GM23338 (cell line): ENCODE measurements around the gene TEX44. TPM values are rescaled to one million over a fixed set of nuclear protein-coding genes. Genes with fewer than 3 reads are reported as not detected.

Experiments used
- ATAC-seq: fragments of 200-7000 bp; cut with Tn5 transposase; 3 replicates; pipeline ENCODE4 v1.9.1; 2020
- DNase-seq: peaks from one replicate; pipeline ENCODE4 v3.0.0-alpha.2; 2015; ENCODE audit warnings: low spot score
- H2AFZ ChIP-seq: fragments of 200-600 bp; sonication (generic); 2 replicates; pipeline ENCODE4 v1.8.0; 2016; ENCODE audit warnings: antibody characterized with exemption, mild to moderate bottlenecking, moderate library complexity
- H3F3A ChIP-seq: fragments of 200-600 bp; sonication (generic); replicated peaks from 2 replicates; pipeline ENCODE4 v1.8.0; 2017; ENCODE audit warnings: antibody characterized with exemption, mixed run types, low read depth
- H3K27ac ChIP-seq: fragments of 200-600 bp; sonication (generic); 2 replicates; pipeline ENCODE4 v1.6.1; 2016; ENCODE audit warnings: low read depth
- H3K27me3 ChIP-seq: fragments of 200-600 bp; sonication (generic); 2 replicates; pipeline ENCODE4 v1.8.0; 2016; ENCODE audit warnings: mild to moderate bottlenecking, mixed run types, moderate library complexity; ENCODE audit not compliant: insufficient read depth
- H3K36me3 ChIP-seq: fragments of 200-600 bp; sonication (generic); 2 replicates; pipeline ENCODE4 v1.8.0; 2016; ENCODE audit warnings: mild to moderate bottlenecking; ENCODE audit not compliant: insufficient read depth
- H3K4me1 ChIP-seq: fragments of 200-600 bp; sonication (generic); 2 replicates; pipeline ENCODE4 v1.8.0; 2016; ENCODE audit warnings: mild to moderate bottlenecking, moderate library complexity; ENCODE audit not compliant: insufficient read depth
- H3K4me2 ChIP-seq: fragments of 200-600 bp; sonication (generic); 2 replicates; pipeline ENCODE4 v1.7.1; 2017; ENCODE audit warnings: mixed run types
- H3K4me3 ChIP-seq: fragments of 200-600 bp; sonication (generic); 2 replicates; pipeline ENCODE4 v1.6.1; 2016; ENCODE audit warnings: mixed run types
- H3K79me2 ChIP-seq: fragments of 200-600 bp; sonication (generic); replicated peaks from 2 replicates; pipeline ENCODE4 v1.8.0; 2017; ENCODE audit warnings: mild to moderate bottlenecking; ENCODE audit not compliant: insufficient read depth
- H3K9me2 ChIP-seq: fragments of 200-600 bp; sonication (generic); 2 replicates; pipeline ENCODE4 v1.8.0; 2017; ENCODE audit not compliant: insufficient read depth
- H4K20me1 ChIP-seq: fragments of 200-600 bp; sonication (generic); replicated peaks from 2 replicates; pipeline ENCODE4 v1.8.0; 2017; ENCODE audit warnings: mild to moderate bottlenecking; ENCODE audit not compliant: insufficient read depth
- H3K27ac Mint-ChIP-seq: 2 replicates; pipeline ENCODE4 v1.8.0; 2020; ENCODE audit warnings: inconsistent platforms, mild to moderate bottlenecking, moderate library complexity, mixed read lengths
- H3K27me3 Mint-ChIP-seq: 3 replicates; pipeline ENCODE4 v1.8.0; 2022; ENCODE audit warnings: low read depth, mild to moderate bottlenecking, moderate library complexity, mixed read lengths, inconsistent platforms; ENCODE audit not compliant: insufficient read depth, poor library complexity
- H3K36me3 Mint-ChIP-seq: 3 replicates; pipeline ENCODE4 v1.8.0; 2021; ENCODE audit warnings: low read depth, mild to moderate bottlenecking, inconsistent platforms, moderate library complexity, mixed read lengths
- H3K4me1 Mint-ChIP-seq: 3 replicates; pipeline ENCODE4 v1.8.0; 2020; ENCODE audit warnings: mild to moderate bottlenecking, inconsistent platforms, mixed read lengths
- H3K4me3 Mint-ChIP-seq: 3 replicates; pipeline ENCODE4 v1.8.0; 2021; ENCODE audit warnings: moderate library complexity, mild to moderate bottlenecking, inconsistent platforms, mixed read lengths
- H3K9me3 Mint-ChIP-seq: 3 replicates; pipeline ENCODE4 v1.8.0; 2020; ENCODE audit warnings: moderate library complexity, mild to moderate bottlenecking, inconsistent platforms, mixed read lengths
- CREB1 ChIP-seq: fragments of 250-450 bp; sonication (Bioruptor Pico); IDR thresholded peaks from 2 replicates; pipeline ENCODE4 v1.5.0; 2020; ENCODE audit warnings: low read depth, mild to moderate bottlenecking, moderate library complexity
- EZH2 ChIP-seq: fragments of 200-600 bp; sonication (generic); IDR thresholded peaks from one replicate; pipeline ENCODE4 v1.8.0; 2017; ENCODE audit warnings: antibody characterized with exemption, mild to moderate bottlenecking, low read depth; ENCODE audit not compliant: unreplicated experiment
- EZH2phosphoT487 ChIP-seq: fragments of 200-600 bp; sonication (generic); IDR thresholded peaks from one replicate; pipeline ENCODE4 v1.8.1; 2018; ENCODE audit warnings: antibody characterized with exemption; ENCODE audit not compliant: unreplicated experiment
- JUNB ChIP-seq: IDR thresholded peaks from one replicate; pipeline ENCODE4 v1.6.1; 2016; ENCODE audit warnings: antibody characterized with exemption; ENCODE audit not compliant: unreplicated experiment
- NANOG ChIP-seq: IDR thresholded peaks from 2 replicates; pipeline ENCODE4 v1.6.1; 2016; ENCODE audit warnings: antibody characterized with exemption, borderline replicate concordance
- POLR2AphosphoS5 ChIP-seq: IDR thresholded peaks from 2 replicates; pipeline ENCODE4 v1.6.1; 2016; ENCODE audit warnings: antibody characterized with exemption, low read depth
- ZNF114 ChIP-seq: fragments of 250-450 bp; sonication (Bioruptor Pico); IDR thresholded peaks from 2 replicates; pipeline ENCODE4 v1.5.0; 2020; ENCODE audit warnings: mild to moderate bottlenecking, moderate library complexity
- ZNF331 ChIP-seq: fragments of 250-450 bp; sonication (Bioruptor Pico); IDR thresholded peaks from 2 replicates; pipeline ENCODE4 v1.5.0; 2020; ENCODE audit warnings: low read depth, mild to moderate bottlenecking, moderate library complexity
- polyA plus RNA-seq: library from polyadenylated mRNA; unstranded; fragments of >200 nt; fragmentation: Nextera tagmentation; extraction: Ambion mirVana; gene quantifications from 2 replicates; pipeline ENCODE4 v1.2.1, GENCODE V29; 2016
- total RNA-seq: library from RNA; depleted of rRNA; stranded (reverse); fragments of >200 nt; shearing (Covaris generic); gene quantifications from 2 replicates; pipeline ENCODE4 v1.2.3, GENCODE V29; 2014
- TF ChIP-seq, protein P1 (sequence below): fragments of 250-450 bp; sonication (Bioruptor Pico); IDR thresholded peaks from 2 replicates; pipeline ENCODE4 v1.5.0; 2020; ENCODE audit warnings: mild to moderate bottlenecking, moderate library complexity
- TF ChIP-seq, protein P2 (sequence below): IDR thresholded peaks from one replicate; pipeline ENCODE4 v1.6.1; 2018; ENCODE audit warnings: antibody characterized with exemption; ENCODE audit not compliant: unreplicated experiment
- TF ChIP-seq, protein P3 (sequence below), 2 experiments: fragments of 200-600 bp in 1 of 2; sonication (generic) in 1 of 2; conservative IDR thresholded peaks; 2 replicates each; pipeline versions ENCODE4 v1.5.1 to v1.6.1; 2016 to 2017; ENCODE audit warnings: antibody characterized with exemption in 2 of 2, low read depth in 2 of 2, mild to moderate bottlenecking in 2 of 2, moderate library complexity in 1 of 2
- TF ChIP-seq, protein P4 (sequence below): IDR thresholded peaks from 2 replicates; pipeline ENCODE4 v1.6.1; 2016; ENCODE audit warnings: antibody characterized with exemption

Gene TEX44
- total and polyA plus RNA-seq, 2 experiments from 2014 or later, result not detected

DNA sequence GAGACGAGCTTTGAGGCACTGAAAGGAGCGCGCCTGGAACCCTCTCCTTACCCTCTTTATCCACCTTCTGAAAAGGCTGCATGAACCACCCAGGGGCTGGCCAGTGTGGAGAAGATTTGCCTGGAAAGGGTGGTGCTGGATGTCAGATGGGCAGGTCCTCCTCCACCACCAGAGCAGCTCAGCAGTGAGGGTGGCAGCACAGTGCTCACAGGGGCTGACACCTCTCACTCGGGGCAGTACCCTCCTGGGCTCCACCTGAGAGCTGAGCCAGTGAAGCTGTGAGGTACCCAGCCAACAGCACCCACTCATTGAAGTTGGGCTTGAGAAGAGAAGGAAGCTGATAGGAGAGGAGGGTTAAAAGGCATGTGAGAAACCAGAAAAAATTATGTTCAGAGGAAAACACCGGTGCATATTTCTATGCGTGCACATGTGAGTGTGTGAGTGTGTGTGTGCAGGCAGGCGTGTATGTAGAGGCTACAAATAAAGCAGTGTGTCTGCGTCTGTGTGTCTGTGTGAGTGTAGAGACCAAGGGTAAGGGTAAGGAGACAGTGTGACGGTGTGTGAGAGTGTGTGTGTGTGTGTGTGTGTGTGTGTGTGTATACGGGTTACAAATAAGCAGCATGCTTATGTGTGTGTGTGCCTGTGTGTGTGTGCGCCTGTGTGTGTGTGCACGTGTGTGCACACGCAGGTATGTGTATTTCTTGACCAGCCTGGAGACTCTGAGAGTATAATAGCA lies 40.7 kb downstream of the TEX44 start:
- no peaks in the 10 kb centered on the region for H3K4me1 ChIP-seq
- no peak overlapping the region for H3K4me3 ChIP-seq
- no peak overlapping the region for H3K27ac ChIP-seq
- peaks cover 5% of the 10 kb centered on the region; the same call in 2 of the 3 replicates for H3K4me1 Mint-ChIP-seq
- no peak overlapping the region for H3K4me2 ChIP-seq
- no peak overlapping the region for H3K4me3 Mint-ChIP-seq
- H3K27me3 Mint-ChIP-seq, result peaks cover 6% of the 10 kb centered on the region
- no peak for TF ChIP-seq ZNF114
- TF ChIP-seq, protein P1, sequence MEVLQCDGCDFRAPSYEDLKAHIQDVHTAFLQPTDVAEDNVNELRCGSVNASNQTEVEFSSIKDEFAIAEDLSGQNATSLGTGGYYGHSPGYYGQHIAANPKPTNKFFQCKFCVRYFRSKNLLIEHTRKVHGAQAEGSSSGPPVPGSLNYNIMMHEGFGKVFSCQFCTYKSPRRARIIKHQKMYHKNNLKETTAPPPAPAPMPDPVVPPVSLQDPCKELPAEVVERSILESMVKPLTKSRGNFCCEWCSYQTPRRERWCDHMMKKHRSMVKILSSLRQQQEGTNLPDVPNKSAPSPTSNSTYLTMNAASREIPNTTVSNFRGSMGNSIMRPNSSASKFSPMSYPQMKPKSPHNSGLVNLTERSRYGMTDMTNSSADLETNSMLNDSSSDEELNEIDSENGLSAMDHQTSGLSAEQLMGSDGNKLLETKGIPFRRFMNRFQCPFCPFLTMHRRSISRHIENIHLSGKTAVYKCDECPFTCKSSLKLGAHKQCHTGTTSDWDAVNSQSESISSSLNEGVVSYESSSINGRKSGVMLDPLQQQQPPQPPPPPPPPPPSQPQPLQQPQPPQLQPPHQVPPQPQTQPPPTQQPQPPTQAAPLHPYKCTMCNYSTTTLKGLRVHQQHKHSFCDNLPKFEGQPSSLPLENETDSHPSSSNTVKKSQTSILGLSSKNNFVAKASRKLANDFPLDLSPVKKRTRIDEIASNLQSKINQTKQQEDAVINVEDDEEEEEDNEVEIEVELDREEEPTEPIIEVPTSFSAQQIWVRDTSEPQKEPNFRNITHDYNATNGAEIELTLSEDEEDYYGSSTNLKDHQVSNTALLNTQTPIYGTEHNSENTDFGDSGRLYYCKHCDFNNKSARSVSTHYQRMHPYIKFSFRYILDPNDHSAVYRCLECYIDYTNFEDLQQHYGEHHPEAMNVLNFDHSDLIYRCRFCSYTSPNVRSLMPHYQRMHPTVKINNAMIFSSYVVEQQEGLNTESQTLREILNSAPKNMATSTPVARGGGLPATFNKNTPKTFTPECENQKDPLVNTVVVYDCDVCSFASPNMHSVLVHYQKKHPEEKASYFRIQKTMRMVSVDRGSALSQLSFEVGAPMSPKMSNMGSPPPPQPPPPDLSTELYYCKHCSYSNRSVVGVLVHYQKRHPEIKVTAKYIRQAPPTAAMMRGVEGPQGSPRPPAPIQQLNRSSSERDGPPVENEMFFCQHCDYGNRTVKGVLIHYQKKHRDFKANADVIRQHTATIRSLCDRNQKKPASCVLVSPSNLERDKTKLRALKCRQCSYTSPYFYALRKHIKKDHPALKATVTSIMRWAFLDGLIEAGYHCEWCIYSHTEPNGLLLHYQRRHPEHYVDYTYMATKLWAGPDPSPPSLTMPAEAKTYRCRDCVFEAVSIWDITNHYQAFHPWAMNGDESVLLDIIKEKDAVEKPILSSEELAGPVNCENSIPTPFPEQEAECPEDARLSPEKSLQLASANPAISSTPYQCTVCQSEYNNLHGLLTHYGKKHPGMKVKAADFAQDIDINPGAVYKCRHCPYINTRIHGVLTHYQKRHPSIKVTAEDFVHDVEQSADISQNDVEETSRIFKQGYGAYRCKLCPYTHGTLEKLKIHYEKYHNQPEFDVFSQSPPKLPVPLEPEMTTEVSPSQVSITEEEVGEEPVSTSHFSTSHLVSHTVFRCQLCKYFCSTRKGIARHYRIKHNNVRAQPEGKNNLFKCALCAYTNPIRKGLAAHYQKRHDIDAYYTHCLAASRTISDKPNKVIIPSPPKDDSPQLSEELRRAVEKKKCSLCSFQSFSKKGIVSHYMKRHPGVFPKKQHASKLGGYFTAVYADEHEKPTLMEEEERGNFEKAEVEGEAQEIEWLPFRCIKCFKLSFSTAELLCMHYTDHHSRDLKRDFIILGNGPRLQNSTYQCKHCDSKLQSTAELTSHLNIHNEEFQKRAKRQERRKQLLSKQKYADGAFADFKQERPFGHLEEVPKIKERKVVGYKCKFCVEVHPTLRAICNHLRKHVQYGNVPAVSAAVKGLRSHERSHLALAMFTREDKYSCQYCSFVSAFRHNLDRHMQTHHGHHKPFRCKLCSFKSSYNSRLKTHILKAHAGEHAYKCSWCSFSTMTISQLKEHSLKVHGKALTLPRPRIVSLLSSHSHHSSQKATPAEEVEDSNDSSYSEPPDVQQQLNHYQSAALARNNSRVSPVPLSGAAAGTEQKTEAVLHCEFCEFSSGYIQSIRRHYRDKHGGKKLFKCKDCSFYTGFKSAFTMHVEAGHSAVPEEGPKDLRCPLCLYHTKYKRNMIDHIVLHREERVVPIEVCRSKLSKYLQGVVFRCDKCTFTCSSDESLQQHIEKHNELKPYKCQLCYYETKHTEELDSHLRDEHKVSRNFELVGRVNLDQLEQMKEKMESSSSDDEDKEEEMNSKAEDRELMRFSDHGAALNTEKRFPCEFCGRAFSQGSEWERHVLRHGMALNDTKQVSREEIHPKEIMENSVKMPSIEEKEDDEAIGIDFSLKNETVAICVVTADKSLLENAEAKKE (CRISPR knock-in tag), result no peak
- TF ChIP-seq, protein P2, sequence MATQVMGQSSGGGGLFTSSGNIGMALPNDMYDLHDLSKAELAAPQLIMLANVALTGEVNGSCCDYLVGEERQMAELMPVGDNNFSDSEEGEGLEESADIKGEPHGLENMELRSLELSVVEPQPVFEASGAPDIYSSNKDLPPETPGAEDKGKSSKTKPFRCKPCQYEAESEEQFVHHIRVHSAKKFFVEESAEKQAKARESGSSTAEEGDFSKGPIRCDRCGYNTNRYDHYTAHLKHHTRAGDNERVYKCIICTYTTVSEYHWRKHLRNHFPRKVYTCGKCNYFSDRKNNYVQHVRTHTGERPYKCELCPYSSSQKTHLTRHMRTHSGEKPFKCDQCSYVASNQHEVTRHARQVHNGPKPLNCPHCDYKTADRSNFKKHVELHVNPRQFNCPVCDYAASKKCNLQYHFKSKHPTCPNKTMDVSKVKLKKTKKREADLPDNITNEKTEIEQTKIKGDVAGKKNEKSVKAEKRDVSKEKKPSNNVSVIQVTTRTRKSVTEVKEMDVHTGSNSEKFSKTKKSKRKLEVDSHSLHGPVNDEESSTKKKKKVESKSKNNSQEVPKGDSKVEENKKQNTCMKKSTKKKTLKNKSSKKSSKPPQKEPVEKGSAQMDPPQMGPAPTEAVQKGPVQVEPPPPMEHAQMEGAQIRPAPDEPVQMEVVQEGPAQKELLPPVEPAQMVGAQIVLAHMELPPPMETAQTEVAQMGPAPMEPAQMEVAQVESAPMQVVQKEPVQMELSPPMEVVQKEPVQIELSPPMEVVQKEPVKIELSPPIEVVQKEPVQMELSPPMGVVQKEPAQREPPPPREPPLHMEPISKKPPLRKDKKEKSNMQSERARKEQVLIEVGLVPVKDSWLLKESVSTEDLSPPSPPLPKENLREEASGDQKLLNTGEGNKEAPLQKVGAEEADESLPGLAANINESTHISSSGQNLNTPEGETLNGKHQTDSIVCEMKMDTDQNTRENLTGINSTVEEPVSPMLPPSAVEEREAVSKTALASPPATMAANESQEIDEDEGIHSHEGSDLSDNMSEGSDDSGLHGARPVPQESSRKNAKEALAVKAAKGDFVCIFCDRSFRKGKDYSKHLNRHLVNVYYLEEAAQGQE, result no peak
- no peak for TF ChIP-seq POLR2AphosphoS5
- TF ChIP-seq CREB1 (CRISPR knock-in tag), result no peak
- TF ChIP-seq ZNF331, result no peak
- no peak for TF ChIP-seq EZH2
- TF ChIP-seq EZH2phosphoT487, result no peak
- no peak for TF ChIP-seq JUNB
- TF ChIP-seq NANOG, result no peak
- TF ChIP-seq, protein P3, sequence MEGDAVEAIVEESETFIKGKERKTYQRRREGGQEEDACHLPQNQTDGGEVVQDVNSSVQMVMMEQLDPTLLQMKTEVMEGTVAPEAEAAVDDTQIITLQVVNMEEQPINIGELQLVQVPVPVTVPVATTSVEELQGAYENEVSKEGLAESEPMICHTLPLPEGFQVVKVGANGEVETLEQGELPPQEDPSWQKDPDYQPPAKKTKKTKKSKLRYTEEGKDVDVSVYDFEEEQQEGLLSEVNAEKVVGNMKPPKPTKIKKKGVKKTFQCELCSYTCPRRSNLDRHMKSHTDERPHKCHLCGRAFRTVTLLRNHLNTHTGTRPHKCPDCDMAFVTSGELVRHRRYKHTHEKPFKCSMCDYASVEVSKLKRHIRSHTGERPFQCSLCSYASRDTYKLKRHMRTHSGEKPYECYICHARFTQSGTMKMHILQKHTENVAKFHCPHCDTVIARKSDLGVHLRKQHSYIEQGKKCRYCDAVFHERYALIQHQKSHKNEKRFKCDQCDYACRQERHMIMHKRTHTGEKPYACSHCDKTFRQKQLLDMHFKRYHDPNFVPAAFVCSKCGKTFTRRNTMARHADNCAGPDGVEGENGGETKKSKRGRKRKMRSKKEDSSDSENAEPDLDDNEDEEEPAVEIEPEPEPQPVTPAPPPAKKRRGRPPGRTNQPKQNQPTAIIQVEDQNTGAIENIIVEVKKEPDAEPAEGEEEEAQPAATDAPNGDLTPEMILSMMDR (conservative IDR thresholded peaks at IDR 0.05; ENCODE audit: low read depth in 2 of 2), result no peak
- TF ChIP-seq, protein P4, sequence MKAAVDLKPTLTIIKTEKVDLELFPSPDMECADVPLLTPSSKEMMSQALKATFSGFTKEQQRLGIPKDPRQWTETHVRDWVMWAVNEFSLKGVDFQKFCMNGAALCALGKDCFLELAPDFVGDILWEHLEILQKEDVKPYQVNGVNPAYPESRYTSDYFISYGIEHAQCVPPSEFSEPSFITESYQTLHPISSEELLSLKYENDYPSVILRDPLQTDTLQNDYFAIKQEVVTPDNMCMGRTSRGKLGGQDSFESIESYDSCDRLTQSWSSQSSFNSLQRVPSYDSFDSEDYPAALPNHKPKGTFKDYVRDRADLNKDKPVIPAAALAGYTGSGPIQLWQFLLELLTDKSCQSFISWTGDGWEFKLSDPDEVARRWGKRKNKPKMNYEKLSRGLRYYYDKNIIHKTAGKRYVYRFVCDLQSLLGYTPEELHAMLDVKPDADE, result no peak
- no peak overlapping the region for H3K27ac Mint-ChIP-seq
- no peaks in the 10 kb centered on the region for H3K79me2 ChIP-seq
- peaks cover 6% of the 10 kb centered on the region for H3K9me3 Mint-ChIP-seq
- 0 out of 2 replicates have a peak overlapping the region, but pooled peaks have one; percentile 59 for H2AFZ ChIP-seq
- ATAC-seq (no peak), DNase-seq (no peak)
- no peaks in the 10 kb centered on the region for H3K27me3 ChIP-seq
- no peaks in the 10 kb centered on the region for H3K36me3 Mint-ChIP-seq
- H4K20me1 ChIP-seq, result no peaks in the 10 kb centered on the region
- H3F3A ChIP-seq, result no peaks in the 10 kb centered on the region; the same call in 1 of the 2 replicates
- H3K36me3 ChIP-seq, result no peaks in the 10 kb centered on the region
- no peaks in the 10 kb centered on the region for H3K9me2 ChIP-seq
